Activated CD4-positive, alpha-beta T cell treated with anti-CD3 and anti-CD28 coated beads, Interleukin-2, Interleukin-6, amounts not matched to agents 100 ng/mL and 50 ng/mL, durations not matched to agents 16 hours and 8 hours (primary cell): ENCODE data around the gene SPINT2.

ENCODE experiments used
- DNase-seq: peaks from one replicate; pipeline ENCODE4 v3.0.0-alpha.2; 2020

The SPINT2 gene

GRCh38 chr19:38270587-38271167 lies 6.3 kb downstream of the SPINT2 start:
- DNase-seq: no peak

GRCh38 chr19:38273499-38273898 lies 9.1 kb downstream of the SPINT2 start:
- DNase-seq: no peak

- no peak for DNase-seq
Observed at GRCh38 chr19:38274739-38275138, 10.4 kb downstream of the SPINT2 start.

GRCh38 chr19:38276942-38277517 lies 12.7 kb downstream of the SPINT2 start:
- no peak for DNase-seq

GRCh38 chr19:38277549-38277948 lies 13.2 kb downstream of the SPINT2 start:
- DNase-seq: no peak

- DNase-seq: no peak
Observed at GRCh38 chr19:38277969-38278680, 13.8 kb downstream of the SPINT2 start.

GRCh38 chr19:38278751-38279150 lies 14.4 kb downstream of the SPINT2 start:
- no peak for DNase-seq

- DNase-seq: no peak
Observed at GRCh38 chr19:38280030-38280921, 15.9 kb downstream of the SPINT2 start.

- no peak for DNase-seq
Observed at GRCh38 chr19:38281811-38282566, 17.6 kb downstream of the SPINT2 start.

- no peak for DNase-seq
Observed at GRCh38 chr19:38283271-38283670, 18.9 kb downstream of the SPINT2 start.

GRCh38 chr19:38284422-38284821 lies 20.0 kb downstream of the SPINT2 start:
- DNase-seq: no peak

- no peak for DNase-seq
Observed at GRCh38 chr19:38285567-38285966, 21.2 kb downstream of the SPINT2 start.

GRCh38 chr19:38287604-38288003 lies 23.2 kb downstream of the SPINT2 start:
- no peak for DNase-seq

- no peak for DNase-seq
Observed at GRCh38 chr19:38288123-38288855, 23.9 kb downstream of the SPINT2 start.

GRCh38 chr19:38289955-38290354 lies 25.6 kb downstream of the SPINT2 start:
- DNase-seq: no peak

- DNase-seq: no peak
Observed at GRCh38 chr19:38290631-38291147, 26.3 kb downstream of the SPINT2 start.

GRCh38 chr19:38291855-38292254 lies 27.5 kb downstream of the SPINT2 start:
- DNase-seq: no peak

- DNase-seq: no peak
Observed at GRCh38 chr19:38293281-38293680, 28.9 kb downstream of the SPINT2 start.

GRCh38 chr19:38294090-38294489 lies 29.7 kb downstream of the SPINT2 start:
- no peak for DNase-seq

- no peak for DNase-seq
Observed at GRCh38 chr19:38298821-38299680, 34.7 kb downstream of the SPINT2 start.
